KOPT-K1 (cell line): ENCODE data around the gene PARD3B.

Experiments
- H3K27ac ChIP-seq: fragments of 200-600 bp; sonication (generic); 2 replicates; pipeline ENCODE4 v1.5.1; 2016; ENCODE audit warnings: antibody characterized with exemption, mild to moderate bottlenecking, low read depth, low read length; ENCODE audit not compliant: poor library complexity, severe bottlenecking
- H3K36me3 ChIP-seq: fragments of 200-600 bp; sonication (generic); 2 replicates; pipeline ENCODE4 v1.5.1; 2017; ENCODE audit warnings: antibody characterized with exemption, mild to moderate bottlenecking, low read length, moderate library complexity; ENCODE audit not compliant: insufficient read depth
- H3K9me3 ChIP-seq: fragments of 200-600 bp; sonication (generic); 2 replicates; pipeline ENCODE4 v1.5.1; 2017; ENCODE audit warnings: antibody characterized with exemption, low read length, mild to moderate bottlenecking; ENCODE audit not compliant: insufficient read depth, poor library complexity, severe bottlenecking

Gene PARD3B

DNA sequence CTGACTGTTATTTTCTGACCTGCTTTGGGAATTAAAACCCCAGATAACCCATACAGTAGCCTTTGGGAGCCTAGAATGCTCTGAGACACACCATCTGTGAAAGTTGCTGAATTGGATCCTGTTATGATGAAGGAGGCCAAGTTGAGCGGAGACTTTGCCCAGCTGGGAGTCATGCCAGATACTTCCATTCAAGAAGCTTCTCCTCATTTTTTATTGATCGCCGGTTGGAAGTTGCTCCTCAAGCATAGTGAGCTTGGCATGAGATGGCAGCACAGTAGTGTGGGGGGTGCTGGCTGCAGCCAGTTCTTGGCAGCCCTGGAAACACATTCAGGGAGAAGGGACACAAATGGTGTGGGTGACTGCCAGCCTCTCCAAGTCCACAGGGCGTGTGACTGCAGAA is 866.3 kb downstream of the PARD3B start:
- H3K9me3 ChIP-seq, result no peaks in the 10 kb centered on the region
- no peaks in the 10 kb centered on the region for H3K36me3 ChIP-seq
- no peak overlapping the region for H3K27ac ChIP-seq

- no peaks in the 10 kb centered on the region for H3K36me3 ChIP-seq
- no peak overlapping the region for H3K27ac ChIP-seq
Observed at GRCh38 chr2:205424326-205424725, 879.1 kb downstream of the PARD3B start.

DNA sequence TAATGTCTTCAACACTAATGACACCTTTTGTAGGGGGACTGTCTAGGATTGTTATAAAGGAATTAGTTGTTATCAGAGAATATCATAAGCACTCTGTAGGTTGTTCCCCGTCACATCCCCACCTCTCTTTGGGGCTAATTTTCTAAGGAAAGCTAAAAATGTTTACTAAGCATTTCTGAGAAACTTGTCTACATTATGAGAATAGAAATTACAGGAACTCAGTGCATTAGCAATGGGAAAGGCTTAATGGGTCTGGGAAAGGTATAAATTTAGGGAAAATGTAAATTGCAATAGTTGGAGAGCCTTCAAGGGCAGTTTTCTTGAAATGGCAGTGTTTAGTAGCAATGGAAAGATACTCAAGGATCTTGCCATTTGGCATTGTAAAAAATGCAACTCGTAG is 879.8 kb downstream of the PARD3B start:
- no peaks in the 10 kb centered on the region for H3K36me3 ChIP-seq
- no peak overlapping the region for H3K27ac ChIP-seq
- no peaks in the 10 kb centered on the region for H3K9me3 ChIP-seq

More at GRCh38 chr2:205424326-205424725, 879.1 kb downstream of the PARD3B start:
- no peaks in the 10 kb centered on the region for H3K9me3 ChIP-seq

GRCh38 chr2:205427112-205427511 is 881.8 kb downstream of the PARD3B start:
- Histone ChIP-seq H3K36me3 (no peaks in the 10 kb centered on the region), H3K9me3 (no peaks in the 10 kb centered on the region), H3K27ac (no peak overlapping the region)

GRCh38 chr2:205428811-205429210 is 883.5 kb downstream of the PARD3B start:
- Histone ChIP-seq H3K9me3 (no peaks in the 10 kb centered on the region), H3K36me3 (no peaks in the 10 kb centered on the region), H3K27ac (no peak overlapping the region)

DNA sequence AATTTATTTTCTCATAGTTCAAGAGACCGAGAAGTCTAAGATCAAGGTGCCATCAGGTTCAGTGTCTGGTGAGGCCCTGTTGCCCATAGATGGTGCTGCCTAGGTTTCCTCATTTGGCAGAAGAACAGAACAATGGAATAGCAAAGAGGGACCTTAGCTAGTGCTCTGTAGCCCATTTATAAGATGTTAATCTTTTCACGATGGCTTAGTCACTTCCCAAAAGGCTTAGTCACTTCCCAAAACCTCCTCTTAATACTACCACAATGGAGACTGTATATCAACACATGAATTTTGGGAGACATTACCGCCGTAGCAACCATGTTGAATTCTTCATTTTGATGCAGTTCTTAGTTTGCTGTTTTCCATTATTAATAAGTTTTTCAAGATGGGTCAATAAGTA is 890.7 kb downstream of the PARD3B start:
- Histone ChIP-seq H3K36me3 (no peaks in the 10 kb centered on the region), H3K27ac (no peak overlapping the region), H3K9me3 (no peaks in the 10 kb centered on the region)

DNA sequence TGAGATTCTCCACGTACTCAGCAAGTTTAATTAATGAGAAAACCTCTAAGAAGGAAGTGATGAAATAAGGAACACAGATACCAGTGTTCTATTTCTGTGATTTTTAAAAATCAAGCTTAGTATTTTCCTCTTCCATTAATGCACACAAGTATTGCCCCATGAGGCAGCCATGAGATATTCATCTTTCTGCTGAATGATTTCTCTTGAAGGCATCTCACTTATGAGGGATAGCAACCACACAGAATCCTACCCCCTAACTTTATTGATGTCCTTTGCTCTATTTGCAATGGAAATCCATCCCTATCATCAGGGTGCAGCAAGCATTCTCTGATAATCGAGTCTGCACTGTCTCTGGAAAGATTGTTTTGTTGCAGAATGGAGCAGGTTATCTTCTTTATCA is 893.0 kb downstream of the PARD3B start:
- Histone ChIP-seq H3K9me3 (no peaks in the 10 kb centered on the region), H3K36me3 (no peaks in the 10 kb centered on the region), H3K27ac (no peak overlapping the region)

GRCh38 chr2:205439621-205440020 is 894.3 kb downstream of the PARD3B start:
- Histone ChIP-seq H3K36me3 (no peaks in the 10 kb centered on the region), H3K27ac (no peak overlapping the region), H3K9me3 (no peaks in the 10 kb centered on the region)

DNA sequence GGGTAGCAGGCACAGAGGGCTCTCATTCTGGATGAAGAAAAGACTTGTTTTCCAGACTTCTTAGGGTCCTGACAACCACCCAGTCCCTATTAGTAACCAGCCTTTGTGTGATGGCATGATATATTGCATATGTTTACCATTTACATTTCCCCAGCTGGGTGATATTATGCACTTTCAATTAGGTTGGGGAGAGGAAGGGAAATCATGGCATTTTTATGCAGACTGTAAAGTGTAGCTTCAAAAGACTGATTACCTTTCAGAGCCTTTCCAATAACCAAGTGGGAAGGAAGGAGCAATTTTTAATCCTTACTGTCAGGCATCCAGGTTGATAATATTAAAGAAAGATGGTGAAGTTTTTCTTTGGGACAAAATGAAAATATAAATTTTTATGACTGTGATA is 896.2 kb downstream of the PARD3B start:
- Histone ChIP-seq H3K9me3 (no peaks in the 10 kb centered on the region), H3K27ac (no peak overlapping the region), H3K36me3 (no peaks in the 10 kb centered on the region)

DNA sequence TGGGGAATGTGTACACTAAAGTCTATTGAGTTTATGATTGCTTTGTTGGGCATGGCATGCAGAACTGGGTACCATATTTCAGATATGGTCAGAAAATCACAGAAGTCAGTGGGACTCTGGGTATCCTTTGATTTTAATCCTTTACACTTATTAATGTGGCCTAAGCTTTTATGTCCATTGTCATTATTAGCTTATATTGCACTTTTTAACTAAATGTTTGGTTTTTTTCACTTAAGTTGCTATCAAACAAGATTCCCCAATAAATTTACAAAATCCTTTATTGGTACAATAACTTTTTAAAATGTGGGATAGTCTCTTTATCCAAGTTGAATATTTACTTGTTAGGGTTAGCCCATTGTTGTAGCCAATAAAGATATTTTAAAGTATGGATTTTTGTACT is 902.9 kb downstream of the PARD3B start:
- Histone ChIP-seq H3K27ac (no peak overlapping the region), H3K9me3 (no peaks in the 10 kb centered on the region)

GRCh38 chr2:205451901-205452512 is 906.7 kb downstream of the PARD3B start:
- Histone ChIP-seq H3K36me3 (no peaks in the 10 kb centered on the region), H3K9me3 (no peaks in the 10 kb centered on the region), H3K27ac (no peak overlapping the region)

More for the DNA sequence above, 902.9 kb downstream of the PARD3B start:
- no peaks in the 10 kb centered on the region for H3K36me3 ChIP-seq

DNA sequence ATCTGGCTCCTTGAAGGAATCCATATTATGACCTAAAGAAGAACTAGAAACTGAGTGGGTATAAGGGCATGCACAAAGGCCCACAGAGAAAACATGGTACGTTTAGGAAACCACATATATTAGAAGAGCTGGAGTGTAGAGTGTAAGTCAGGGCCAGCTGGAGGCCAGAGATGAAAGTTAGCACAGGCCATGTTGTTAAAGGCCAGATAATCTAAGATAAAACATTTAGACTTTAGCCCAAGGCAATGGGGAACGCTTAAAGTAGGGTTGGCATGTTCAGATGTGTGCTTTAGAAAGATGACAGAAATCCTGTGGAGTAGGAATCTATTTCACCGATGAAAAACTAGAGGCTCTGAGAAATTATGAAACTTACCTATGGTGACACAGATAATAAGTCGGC is 907.9 kb downstream of the PARD3B start:
- H3K9me3 ChIP-seq, result no peaks in the 10 kb centered on the region

DNA sequence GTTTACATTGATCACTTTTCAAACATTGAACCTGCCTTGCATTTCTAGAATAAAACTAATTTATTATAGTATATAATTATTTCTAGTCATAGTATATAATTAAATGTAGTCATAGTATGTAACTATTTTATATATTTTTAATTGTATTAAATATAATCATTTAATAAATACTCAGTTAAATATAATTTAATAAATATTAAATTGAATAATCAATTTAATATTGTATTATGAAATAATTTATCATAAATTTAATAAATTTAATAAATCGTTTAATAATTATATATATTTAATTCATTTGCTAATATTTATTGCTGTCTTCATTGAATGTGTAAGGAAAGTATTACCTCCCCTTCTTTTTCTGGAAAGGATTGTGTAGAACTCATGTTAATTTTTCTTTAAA is 911.4 kb downstream of the PARD3B start:
- H3K36me3 ChIP-seq, result no peaks in the 10 kb centered on the region
- no peaks in the 10 kb centered on the region for H3K9me3 ChIP-seq
- no peak overlapping the region for H3K27ac ChIP-seq

More for the DNA sequence above, 907.9 kb downstream of the PARD3B start:
- H3K36me3 ChIP-seq, result no peaks in the 10 kb centered on the region
- no peak overlapping the region for H3K27ac ChIP-seq

DNA sequence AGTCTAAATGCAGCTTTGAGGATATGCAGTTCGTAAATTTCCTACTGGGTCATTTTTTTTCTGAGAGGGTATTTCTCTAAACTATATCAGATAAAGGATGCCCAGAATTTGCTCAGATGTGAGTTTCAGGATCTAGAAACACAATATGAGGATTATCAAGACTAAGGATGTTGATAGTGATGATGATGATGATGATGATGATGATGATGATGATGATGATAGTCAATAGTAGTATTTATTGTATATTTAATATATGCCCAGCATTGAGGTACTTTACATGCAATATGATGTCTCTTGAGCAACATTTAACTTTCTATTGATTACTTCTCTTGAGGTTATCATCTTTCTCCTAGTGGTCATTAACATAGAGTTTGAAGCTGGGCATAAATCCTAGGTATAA is 914.9 kb downstream of the PARD3B start:
- Histone ChIP-seq H3K36me3 (no peaks in the 10 kb centered on the region), H3K9me3 (no peaks in the 10 kb centered on the region), H3K27ac (no peak overlapping the region)

DNA sequence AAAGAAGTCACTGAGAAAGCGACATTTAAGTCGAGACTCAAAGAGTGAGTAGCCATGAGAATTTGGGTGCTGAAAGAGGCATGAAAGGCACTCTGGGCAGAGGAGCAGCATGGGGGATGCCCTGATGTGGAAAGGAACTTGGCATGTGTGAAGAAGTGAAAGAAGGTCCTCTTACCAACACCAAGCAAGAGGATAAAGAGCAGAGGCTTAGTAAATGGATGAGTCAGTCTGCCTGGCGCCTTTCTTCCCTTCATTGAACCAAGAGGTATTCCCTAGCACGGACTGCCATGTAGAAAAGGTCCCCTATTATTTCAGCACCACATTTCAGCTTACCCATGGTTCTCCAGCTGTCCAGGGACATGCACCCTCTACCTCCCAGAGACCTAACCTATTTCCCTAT is 915.9 kb downstream of the PARD3B start:
- H3K27ac ChIP-seq, result no peak overlapping the region
- H3K9me3 ChIP-seq, result no peaks in the 10 kb centered on the region
- H3K36me3 ChIP-seq, result no peaks in the 10 kb centered on the region
